GM10266 (cell line): ENCODE data around the gene SRRM2.

Source experiments
- DNase-seq: peaks from one replicate; pipeline ENCODE4 v3.0.0; 2012; ENCODE audit errors: extremely low spot score
- TF ChIP-seq, protein P1 (sequence below): IDR thresholded peaks from 2 replicates; pipeline ENCODE4 v1.5.1; 2012; ENCODE audit warnings: mild to moderate bottlenecking, low read depth; ENCODE audit not compliant: control insufficient read depth, insufficient read depth; ENCODE audit errors: missing control alignments

SRRM2 gene

DNA sequence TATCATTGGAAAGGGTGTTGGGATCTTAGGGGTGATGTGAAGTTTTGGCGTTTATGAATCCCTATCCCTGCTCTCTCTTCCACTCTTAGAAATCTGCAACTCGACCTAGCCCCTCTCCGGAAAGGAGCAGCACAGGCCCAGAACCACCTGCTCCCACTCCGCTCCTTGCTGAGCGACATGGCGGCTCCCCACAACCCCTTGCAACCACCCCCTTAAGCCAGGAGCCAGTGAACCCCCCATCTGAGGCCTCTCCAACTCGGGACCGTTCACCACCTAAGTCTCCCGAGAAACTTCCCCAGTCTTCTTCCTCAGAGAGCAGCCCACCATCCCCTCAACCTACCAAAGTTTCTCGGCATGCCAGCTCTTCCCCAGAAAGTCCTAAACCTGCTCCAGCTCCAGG, 9.0 kb downstream of the SRRM2 start:
- DNase-seq: no peak
- TF ChIP-seq, protein P1, sequence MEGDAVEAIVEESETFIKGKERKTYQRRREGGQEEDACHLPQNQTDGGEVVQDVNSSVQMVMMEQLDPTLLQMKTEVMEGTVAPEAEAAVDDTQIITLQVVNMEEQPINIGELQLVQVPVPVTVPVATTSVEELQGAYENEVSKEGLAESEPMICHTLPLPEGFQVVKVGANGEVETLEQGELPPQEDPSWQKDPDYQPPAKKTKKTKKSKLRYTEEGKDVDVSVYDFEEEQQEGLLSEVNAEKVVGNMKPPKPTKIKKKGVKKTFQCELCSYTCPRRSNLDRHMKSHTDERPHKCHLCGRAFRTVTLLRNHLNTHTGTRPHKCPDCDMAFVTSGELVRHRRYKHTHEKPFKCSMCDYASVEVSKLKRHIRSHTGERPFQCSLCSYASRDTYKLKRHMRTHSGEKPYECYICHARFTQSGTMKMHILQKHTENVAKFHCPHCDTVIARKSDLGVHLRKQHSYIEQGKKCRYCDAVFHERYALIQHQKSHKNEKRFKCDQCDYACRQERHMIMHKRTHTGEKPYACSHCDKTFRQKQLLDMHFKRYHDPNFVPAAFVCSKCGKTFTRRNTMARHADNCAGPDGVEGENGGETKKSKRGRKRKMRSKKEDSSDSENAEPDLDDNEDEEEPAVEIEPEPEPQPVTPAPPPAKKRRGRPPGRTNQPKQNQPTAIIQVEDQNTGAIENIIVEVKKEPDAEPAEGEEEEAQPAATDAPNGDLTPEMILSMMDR: no peak

DNA sequence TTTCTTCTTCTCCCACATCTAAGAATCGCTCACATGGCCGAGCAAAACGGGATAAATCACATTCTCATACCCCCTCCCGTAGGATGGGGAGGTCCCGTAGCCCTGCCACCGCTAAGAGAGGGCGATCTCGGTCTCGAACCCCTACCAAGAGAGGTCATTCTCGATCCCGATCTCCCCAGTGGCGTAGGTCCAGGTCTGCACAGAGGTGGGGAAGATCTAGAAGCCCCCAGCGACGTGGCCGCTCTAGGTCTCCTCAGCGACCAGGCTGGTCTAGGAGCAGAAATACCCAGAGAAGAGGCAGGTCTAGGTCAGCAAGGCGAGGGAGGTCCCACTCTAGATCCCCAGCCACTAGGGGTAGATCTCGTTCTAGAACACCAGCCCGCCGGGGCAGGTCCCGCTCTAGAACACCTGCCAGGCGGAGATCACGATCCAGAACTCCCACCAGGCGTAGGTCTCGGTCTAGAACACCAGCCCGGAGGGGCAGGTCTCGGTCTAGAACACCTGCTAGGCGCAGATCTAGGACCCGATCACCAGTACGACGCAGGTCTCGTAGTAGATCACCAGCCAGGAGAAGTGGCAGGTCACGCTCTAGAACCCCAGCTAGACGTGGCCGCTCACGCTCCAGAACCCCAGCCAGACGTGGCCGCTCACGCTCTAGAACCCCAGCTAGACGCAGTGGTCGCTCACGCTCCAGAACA, 9.6 kb downstream of the SRRM2 start:
- TF ChIP-seq, protein P1: no peak
- no peak for DNase-seq

DNA sequence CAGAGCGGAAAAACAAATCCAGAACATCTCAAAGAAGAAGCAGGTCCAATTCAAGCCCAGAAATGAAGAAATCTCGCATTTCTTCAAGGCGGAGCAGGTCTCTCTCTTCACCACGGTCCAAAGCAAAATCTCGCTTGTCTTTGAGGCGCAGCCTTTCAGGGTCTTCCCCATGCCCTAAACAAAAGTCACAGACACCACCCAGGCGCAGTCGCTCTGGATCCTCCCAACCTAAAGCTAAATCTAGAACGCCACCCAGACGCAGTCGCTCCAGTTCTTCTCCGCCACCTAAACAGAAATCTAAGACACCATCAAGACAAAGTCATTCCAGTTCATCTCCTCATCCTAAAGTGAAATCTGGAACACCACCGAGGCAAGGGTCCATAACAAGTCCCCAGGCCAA, 10.3 kb downstream of the SRRM2 start:
- no peak for DNase-seq
- TF ChIP-seq, protein P1: no peak

DNA sequence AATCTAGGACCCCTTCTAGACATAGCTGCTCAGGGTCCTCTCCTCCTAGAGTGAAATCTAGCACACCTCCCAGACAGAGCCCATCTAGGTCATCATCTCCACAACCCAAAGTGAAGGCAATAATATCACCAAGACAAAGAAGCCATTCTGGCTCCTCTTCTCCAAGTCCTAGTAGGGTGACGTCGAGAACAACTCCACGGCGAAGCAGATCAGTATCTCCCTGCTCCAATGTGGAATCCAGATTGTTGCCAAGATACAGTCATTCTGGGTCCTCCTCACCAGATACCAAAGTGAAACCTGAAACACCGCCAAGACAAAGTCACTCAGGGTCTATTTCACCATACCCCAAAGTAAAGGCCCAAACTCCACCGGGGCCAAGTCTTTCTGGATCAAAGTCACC, 10.7 kb downstream of the SRRM2 start:
- TF ChIP-seq, protein P1: no peak
- no peak for DNase-seq

DNA sequence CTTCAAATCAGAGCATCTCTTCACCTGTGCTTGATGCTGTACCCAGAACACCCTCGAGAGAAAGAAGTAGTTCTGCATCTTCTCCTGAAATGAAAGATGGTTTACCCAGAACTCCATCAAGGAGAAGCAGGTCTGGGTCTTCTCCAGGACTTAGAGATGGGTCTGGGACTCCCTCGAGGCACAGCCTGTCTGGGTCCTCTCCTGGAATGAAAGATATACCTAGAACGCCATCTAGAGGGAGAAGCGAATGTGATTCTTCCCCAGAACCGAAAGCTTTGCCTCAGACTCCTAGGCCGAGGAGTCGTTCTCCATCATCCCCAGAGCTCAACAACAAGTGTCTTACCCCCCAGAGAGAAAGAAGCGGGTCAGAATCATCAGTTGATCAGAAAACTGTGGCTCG, 12.3 kb downstream of the SRRM2 start:
- DNase-seq: no peak
- TF ChIP-seq, protein P1: no peak

DNA sequence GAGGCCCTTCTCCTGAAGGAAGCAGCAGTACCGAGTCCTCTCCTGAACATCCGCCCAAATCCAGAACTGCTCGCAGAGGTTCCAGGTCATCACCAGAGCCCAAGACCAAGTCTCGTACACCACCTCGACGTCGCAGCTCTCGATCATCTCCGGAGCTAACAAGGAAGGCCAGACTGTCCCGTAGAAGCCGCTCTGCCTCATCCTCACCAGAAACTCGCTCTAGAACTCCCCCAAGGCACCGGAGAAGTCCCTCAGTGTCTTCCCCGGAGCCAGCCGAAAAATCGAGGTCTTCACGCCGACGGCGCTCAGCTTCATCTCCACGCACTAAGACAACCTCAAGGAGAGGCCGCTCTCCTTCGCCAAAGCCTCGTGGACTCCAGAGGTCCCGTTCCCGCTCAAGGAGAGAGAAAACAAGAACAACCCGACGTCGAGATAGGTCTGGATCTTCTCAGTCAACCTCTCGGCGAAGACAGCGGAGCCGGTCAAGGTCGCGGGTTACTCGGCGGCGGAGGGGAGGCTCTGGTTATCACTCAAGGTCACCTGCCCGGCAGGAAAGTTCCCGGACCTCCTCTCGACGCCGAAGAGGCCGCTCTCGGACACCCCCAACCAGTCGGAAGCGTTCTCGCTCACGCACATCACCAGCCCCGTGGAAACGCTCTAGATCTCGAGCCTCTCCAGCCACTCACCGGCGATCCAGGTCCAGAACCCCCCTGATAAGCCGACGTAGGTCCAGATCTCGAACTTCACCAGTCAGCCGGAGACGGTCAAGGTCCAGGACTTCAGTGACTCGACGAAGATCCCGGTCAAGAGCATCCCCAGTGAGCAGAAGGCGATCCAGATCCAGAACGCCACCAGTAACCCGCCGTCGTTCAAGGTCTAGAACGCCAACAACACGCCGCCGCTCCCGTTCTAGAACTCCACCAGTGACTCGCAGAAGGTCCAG, 13.3 kb downstream of the SRRM2 start:
- no peak for DNase-seq
- TF ChIP-seq, protein P1: no peak

DNA sequence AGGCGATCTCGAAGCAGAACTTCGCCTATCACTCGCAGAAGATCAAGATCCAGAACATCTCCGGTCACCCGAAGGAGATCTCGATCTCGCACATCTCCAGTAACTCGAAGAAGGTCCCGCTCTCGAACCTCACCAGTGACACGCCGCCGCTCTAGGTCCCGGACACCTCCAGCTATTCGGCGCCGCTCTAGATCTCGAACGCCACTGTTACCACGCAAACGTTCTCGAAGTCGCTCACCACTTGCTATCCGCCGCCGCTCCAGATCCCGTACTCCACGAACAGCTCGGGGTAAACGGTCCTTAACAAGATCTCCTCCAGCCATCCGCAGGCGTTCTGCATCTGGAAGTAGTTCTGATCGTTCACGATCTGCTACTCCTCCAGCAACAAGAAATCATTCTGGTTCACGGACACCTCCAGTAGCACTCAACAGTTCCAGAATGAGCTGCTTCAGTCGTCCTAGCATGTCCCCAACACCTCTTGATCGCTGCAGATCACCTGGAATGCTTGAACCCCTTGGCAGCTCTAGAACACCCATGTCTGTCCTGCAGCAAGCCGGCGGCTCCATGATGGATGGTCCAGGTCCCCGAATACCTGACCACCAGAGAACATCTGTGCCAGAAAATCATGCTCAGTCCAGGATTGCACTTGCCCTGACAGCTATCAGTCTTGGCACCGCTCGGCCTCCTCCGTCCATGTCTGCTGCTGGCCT, 14.1 kb downstream of the SRRM2 start:
- DNase-seq: no peak
- TF ChIP-seq, protein P1: no peak
